IMR-90 (cell line): ENCODE measurements around the gene USP53. TPM values are rescaled to one million over a fixed set of nuclear protein-coding genes. Genes with fewer than 3 reads are reported as not detected.

Experiments used
- ATAC-seq: fragments of 200-7000 bp; cut with Tn5 transposase; 2 replicates; pipeline ENCODE4 v1.9.1; 2020; ENCODE audit warnings: low read depth, mild to moderate bottlenecking, moderate library complexity
- BruUV-seq: library from RNA; stranded (reverse); fragments of 400-500 nt; replicated peaks from 2 replicates; lab custom pipeline; 2021; lab: Mats Ljungman, UMichigan
- CTCF ChIA-PET: fragments of 300-600 bp; formaldehyde crosslinking; extraction: SDS; loops from one replicate; lab custom pipeline; 2021; ENCODE audit warnings: antibody characterized with exemption; lab: Yijun Ruan, JAX
- POLR2A ChIA-PET: fragments of 300-600 bp; sonication (Branson Sonifier 250); formaldehyde crosslinking; loops from one replicate; lab custom pipeline; 2022; ENCODE audit warnings: antibody characterized with exemption; ENCODE audit not compliant: unreplicated experiment; lab: Charles Lee
- DNase-seq: peaks from one replicate; pipeline ENCODE4 v3.0.0; 2013
- H2AFZ ChIP-seq: replicated peaks from 2 replicates; pipeline ENCODE3; 2013; ENCODE audit warnings: low read length, mild to moderate bottlenecking; ENCODE audit not compliant: poor library complexity
- H2AK5ac ChIP-seq: 2 replicates; pipeline ENCODE4 v1.6.1; 2013; ENCODE audit warnings: low read depth, low read length, inconsistent platforms
- H2AK9ac ChIP-seq: replicated peaks from 2 replicates; pipeline ENCODE3; 2013; ENCODE audit warnings: mild to moderate bottlenecking, low read depth, low read length, moderate library complexity; ENCODE audit not compliant: poor library complexity
- H2BK120ac ChIP-seq: 2 replicates; pipeline ENCODE4 v1.6.1; 2013; ENCODE audit warnings: low read depth, low read length, inconsistent platforms
- H2BK15ac ChIP-seq: 3 replicates; pipeline ENCODE4 v1.6.1; 2013; ENCODE audit warnings: low read depth, low read length, inconsistent platforms
- H2BK20ac ChIP-seq: 2 replicates; pipeline ENCODE4 v1.6.1; 2013; ENCODE audit warnings: low read depth, mild to moderate bottlenecking, inconsistent platforms, low read length, moderate library complexity
- H2BK5ac ChIP-seq: 2 replicates; pipeline ENCODE4 v1.6.1; 2013; ENCODE audit warnings: mild to moderate bottlenecking, low read depth, low read length, inconsistent platforms; ENCODE audit not compliant: poor library complexity, severe bottlenecking
- H3K14ac ChIP-seq: replicated peaks from 2 replicates; pipeline ENCODE4 v1.6.1; 2013; ENCODE audit warnings: low read depth, low read length, inconsistent platforms
- H3K18ac ChIP-seq: 2 replicates; pipeline ENCODE4 v1.6.1; 2013; ENCODE audit warnings: low read depth, low read length, control low read depth
- H3K23ac ChIP-seq: 2 replicates; pipeline ENCODE4 v1.6.1; 2013; ENCODE audit warnings: low read depth, low read length, inconsistent platforms
- H3K27ac ChIP-seq: 2 replicates; pipeline ENCODE4 v1.5.1; 2013; ENCODE audit warnings: mild to moderate bottlenecking, control low read depth, low read length; ENCODE audit not compliant: insufficient read depth
- H3K27me3 ChIP-seq: 2 replicates; pipeline ENCODE4 v1.6.1; 2013; ENCODE audit warnings: low read length; ENCODE audit not compliant: control insufficient read depth, insufficient read depth
- H3K36me3 ChIP-seq: 2 replicates; pipeline ENCODE4 v1.6.1; 2013; ENCODE audit warnings: low read length, mixed read lengths; ENCODE audit not compliant: control insufficient read depth, insufficient read depth
- H3K4ac ChIP-seq: 2 replicates; pipeline ENCODE4 v1.6.1; 2013; ENCODE audit warnings: low read depth, low read length, inconsistent platforms
- H3K4me1 ChIP-seq: 2 replicates; pipeline ENCODE4 v1.6.1; 2013; ENCODE audit warnings: low read length, mixed read lengths; ENCODE audit not compliant: control insufficient read depth, insufficient read depth
- H3K4me2 ChIP-seq: 2 replicates; pipeline ENCODE4 v1.6.1; 2013; ENCODE audit warnings: low read depth, mild to moderate bottlenecking, control low read depth, low read length, moderate library complexity
- H3K4me3 ChIP-seq: 2 replicates; pipeline ENCODE4 v1.5.1; 2013; ENCODE audit warnings: low read depth, mild to moderate bottlenecking, control low read depth, low read length, moderate library complexity; ENCODE audit not compliant: insufficient read depth
- H3K56ac ChIP-seq: 2 replicates; pipeline ENCODE4 v1.6.1; 2013; ENCODE audit warnings: low read length, inconsistent platforms; ENCODE audit not compliant: insufficient read depth; ENCODE audit errors: extremely low read depth
- H3K79me1 ChIP-seq, 2 experiments: 2 replicates each; pipeline ENCODE4 v1.6.1; 2013; ENCODE audit warnings: low read length in 2 of 2, inconsistent platforms in 1 of 2, low read depth in 1 of 2
- H3K9ac ChIP-seq: 2 replicates; pipeline ENCODE4 v1.6.1; 2013; ENCODE audit warnings: low read depth, low read length, control low read depth
- H3K9me1 ChIP-seq: 2 replicates; pipeline ENCODE4 v1.6.1; 2013; ENCODE audit warnings: low read length, inconsistent platforms; ENCODE audit not compliant: insufficient read depth
- H3K9me3 ChIP-seq: 2 replicates; pipeline ENCODE4 v1.6.1; 2013; ENCODE audit warnings: low read length; ENCODE audit not compliant: control insufficient read depth, insufficient read depth
- H4K20me1 ChIP-seq: 2 replicates; pipeline ENCODE4 v1.6.1; 2013; ENCODE audit warnings: low read length, inconsistent platforms; ENCODE audit not compliant: insufficient read depth
- H4K5ac ChIP-seq: 2 replicates; pipeline ENCODE4 v1.6.1; 2013; ENCODE audit warnings: mild to moderate bottlenecking, low read depth, low read length, control low read depth
- H4K8ac ChIP-seq, 2 experiments: 2 replicates each; pipeline ENCODE4 v1.6.1; 2013; ENCODE audit warnings: low read depth in 2 of 2, low read length in 2 of 2, control low read depth in 1 of 2, inconsistent platforms in 1 of 2
- H4K91ac ChIP-seq: 2 replicates; pipeline ENCODE4 v1.6.1; 2013; ENCODE audit warnings: low read depth, low read length, inconsistent platforms; ENCODE audit not compliant: insufficient read depth
- CEBPB ChIP-seq: IDR thresholded peaks from 2 replicates; pipeline ENCODE4 v1.6.1; 2012; ENCODE audit warnings: low read depth, low read length, improper control_type of control experiment
- CHD1 ChIP-seq: IDR thresholded peaks from 2 replicates; pipeline ENCODE4 v1.6.1; 2012; ENCODE audit warnings: low read depth, low read length, improper control_type of control experiment
- CTCF ChIP-seq: conservative IDR thresholded peaks from 2 replicates; pipeline ENCODE4 v1.5.1; 2012; ENCODE audit warnings: mild to moderate bottlenecking, low read depth, low read length, improper control_type of control experiment
- ELK1 ChIP-seq: fragments of 150-350 bp; IDR thresholded peaks from 2 replicates; pipeline ENCODE4 v1.6.1; 2016; ENCODE audit warnings: low read depth, mild to moderate bottlenecking, low read length, moderate library complexity, borderline replicate concordance
- FOS ChIP-seq: fragments of 150-350 bp; IDR thresholded peaks from 2 replicates; pipeline ENCODE4 v1.6.1; 2016; ENCODE audit warnings: low read depth, low read length
- MAFK ChIP-seq: IDR thresholded peaks from 2 replicates; pipeline ENCODE4 v1.6.1; 2012; ENCODE audit warnings: low read depth, low read length, improper control_type of control experiment
- MAZ ChIP-seq: IDR thresholded peaks from 2 replicates; pipeline ENCODE4 v1.6.1; 2012; ENCODE audit warnings: low read depth, mild to moderate bottlenecking, low read length, improper control_type of control experiment, moderate library complexity, borderline replicate concordance
- MXI1 ChIP-seq: IDR thresholded peaks from 2 replicates; pipeline ENCODE4 v1.6.1; 2012; ENCODE audit warnings: low read depth, mild to moderate bottlenecking, low read length, moderate library complexity, borderline replicate concordance
- NFE2L2 ChIP-seq: fragments of 150-350 bp; IDR thresholded peaks from 2 replicates; pipeline ENCODE4 v1.6.1; 2016; ENCODE audit warnings: low read depth, mild to moderate bottlenecking, low read length
- POLR2A ChIP-seq: IDR thresholded peaks from 2 replicates; pipeline ENCODE4 v1.6.1; 2012; ENCODE audit warnings: mild to moderate bottlenecking, low read depth, low read length
- RAD21 ChIP-seq: IDR thresholded peaks from 2 replicates; pipeline ENCODE4 v1.6.1; 2012; ENCODE audit warnings: low read length, improper control_type of control experiment
- RCOR1 ChIP-seq: IDR thresholded peaks from 2 replicates; pipeline ENCODE4 v1.6.1; 2012; ENCODE audit warnings: mild to moderate bottlenecking, low read length, improper control_type of control experiment; ENCODE audit not compliant: insufficient replicate concordance
- RFX5 ChIP-seq: IDR thresholded peaks from 2 replicates; pipeline ENCODE4 v1.8.0; 2012; ENCODE audit warnings: low read depth, mild to moderate bottlenecking, low read length, moderate library complexity
- SMC3 ChIP-seq: fragments of 150-350 bp; IDR thresholded peaks from 2 replicates; pipeline ENCODE4 v1.6.1; 2016; ENCODE audit warnings: low read depth, mild to moderate bottlenecking, antibody characterized with exemption, low read length, moderate library complexity
- USF2 ChIP-seq: fragments of 150-350 bp; IDR thresholded peaks from 2 replicates; pipeline ENCODE4 v1.6.1; 2017; ENCODE audit warnings: mild to moderate bottlenecking, antibody characterized with exemption, low read length, low read depth
- WGBS, 2 experiments: methylation state at CpG; one replicate each; pipeline versions ENCODE4 v1.1.5 to v1.1.7; 2013; ENCODE audit warnings: missing lambda C conversion rate in 2 of 2; ENCODE audit not compliant: insufficient read length in 1 of 2; ENCODE audit errors: extremely low coverage in 2 of 2; 5-methylcytosine and 5-hydroxymethylcytosine counted together
- dilution Hi-C: fragments of 300-500 bp; cut with HindIII; formaldehyde crosslinking; loops from one replicate; pipeline ENCODE4 v1.14.3; 2018; ENCODE audit warnings: low sequenced_read_pairs; ENCODE audit not compliant: unreplicated experiment
- in situ Hi-C: fragments of 300-500 bp; cut with MboI; formaldehyde crosslinking; loops from 3 replicates; pipeline ENCODE4 v1.14.3; 2019; ENCODE audit warnings: low sequenced_read_pairs, inconsistent platforms, mixed read lengths
- intact Hi-C: fragments of 100-400 bp; cut with micrococcal nuclease; formaldehyde crosslinking; loops from 2 replicates; pipeline ENCODE4 v1.10.0; 2022
- polyA plus RNA-seq, 3 experiments: library from polyadenylated mRNA; depleted of rRNA; stranded (reverse); fragments of >200 nt; gene quantifications; 2 replicates each; pipeline ENCODE4 v1.2.3, GENCODE V29; 2012; ENCODE audit warnings: low replicate concordance in 1 of 3
- total RNA-seq: library from RNA; depleted of rRNA; stranded (reverse); fragments of >200 nt; gene quantifications from 2 replicates; pipeline ENCODE4 v1.2.3, GENCODE V29; 2012

Gene USP53
- total and polyA plus RNA-seq, 2 of the 4 experiments (the other 2 are of a cell fraction): 11.2 to 24.0 TPM

- Histone ChIP-seq H3K4me1 (no peaks in the 10 kb centered on the region; the same call in 1 of the 2 replicates), H3K4me3 (no peak overlapping the region), H2AK9ac (no peak overlapping the region), H3K9me3 (no peaks in the 10 kb centered on the region), H3K9ac (no peak overlapping the region), H3K79me1 (peaks cover 0 to 24% of the 10 kb centered on the region in 2 experiments; a peak in 3 of 4 replicates), H3K9me1 (0 out of 2 replicates have a peak, but pooled peaks cover 3% of the 10 kb centered on the region), H2AK5ac (no peak overlapping the region), H3K56ac (no peak overlapping the region), H3K4me2 (no peak overlapping the region), H2BK20ac (no peak overlapping the region), H4K91ac (no peak overlapping the region), H3K18ac (no peak overlapping the region), H2BK120ac (no peak overlapping the region), H3K14ac (no peak overlapping the region), H3K36me3 (peaks cover 4% of the 10 kb centered on the region; the same call in 1 of the 2 replicates), H3K4ac (no peak overlapping the region), H3K27me3 (no peaks in the 10 kb centered on the region), H4K5ac (no peak overlapping the region), H2BK5ac (no peak overlapping the region), H2AFZ (no peak overlapping the region), H3K23ac (no peak overlapping the region), H4K20me1 (no peaks in the 10 kb centered on the region), H2BK15ac (no peak overlapping the region), H4K8ac (no peak overlapping the region), H3K27ac (no peak overlapping the region)
- ChIA-PET POLR2A (no interaction called here), CTCF (no interaction called here)
- no TSS peak for BruUV-seq
- intact Hi-C loops (no loop called here), dilution Hi-C loops (no loop called here), in situ Hi-C loops (loop anchor here (5.0 kb wide), 1 partner anchor 755 kb away; no protein-coding TSS in a partner anchor)
- WGBS, 2 experiments: no CpG with 5 or more reads among the region's 5 CpGs
- no peak for ATAC-seq
- DNase-seq: no peak
- TF ChIP-seq MXI1 (no peak), RFX5 (no peak), MAFK (no peak), ELK1 (no peak), RCOR1 (no peak), NFE2L2 (no peak), USF2 (no peak), CHD1 (no peak), CTCF (no peak), CEBPB (no peak), SMC3 (no peak), MAZ (no peak), FOS (no peak), POLR2A (no peak), RAD21 (no peak)
Observed at GRCh38 chr4:119302073-119302832, 89.7 kb downstream of the USP53 start.
